GM23248 (cell line): ENCODE data around the gene CFAP43. TPM values are rescaled to one million over a fixed set of nuclear protein-coding genes. Genes with fewer than 3 reads are reported as not detected.
"Not testable (repeated sequence)": the region's sequence is repeated elsewhere in the genome, so short reads cannot be mapped to it uniquely, and the experiment has no call there.

Source experiments
- DNase-seq: peaks from one replicate; pipeline ENCODE4 v3.0.0-alpha.2; 2015
- H2AFZ ChIP-seq: fragments of 200-600 bp; sonication (generic); 2 replicates; pipeline ENCODE4 v1.6.1; 2016; ENCODE audit warnings: antibody characterized with exemption
- H3F3A ChIP-seq: fragments of 200-600 bp; sonication (generic); 2 replicates; pipeline ENCODE4 v1.6.1; 2016; ENCODE audit warnings: mild to moderate bottlenecking, antibody characterized with exemption, mixed run types; ENCODE audit not compliant: insufficient read depth
- H3K27ac ChIP-seq: fragments of 200-600 bp; sonication (generic); 2 replicates; pipeline ENCODE4 v1.5.1; 2016; ENCODE audit warnings: mild to moderate bottlenecking
- H3K27me3 ChIP-seq: fragments of 200-600 bp; sonication (generic); replicated peaks from 2 replicates; pipeline ENCODE4 v1.6.1; 2016; ENCODE audit warnings: mild to moderate bottlenecking; ENCODE audit not compliant: insufficient read depth
- H3K36me3 ChIP-seq: fragments of 200-600 bp; sonication (generic); 2 replicates; pipeline ENCODE4 v1.6.1; 2016; ENCODE audit warnings: low read depth, mild to moderate bottlenecking
- H3K4me1 ChIP-seq: fragments of 200-600 bp; sonication (generic); 2 replicates; pipeline ENCODE4 v1.6.1; 2016; ENCODE audit warnings: mild to moderate bottlenecking; ENCODE audit not compliant: insufficient read depth
- H3K4me2 ChIP-seq: fragments of 200-600 bp; sonication (generic); one replicate; pipeline ENCODE4 v1.6.1; 2016; ENCODE audit warnings: mild to moderate bottlenecking; ENCODE audit not compliant: unreplicated experiment
- H3K4me3 ChIP-seq: fragments of 200-600 bp; sonication (generic); 2 replicates; pipeline ENCODE4 v1.5.1; 2016; ENCODE audit warnings: mild to moderate bottlenecking
- H3K79me2 ChIP-seq: fragments of 200-600 bp; sonication (generic); 2 replicates; pipeline ENCODE4 v1.6.1; 2016; ENCODE audit warnings: mild to moderate bottlenecking; ENCODE audit not compliant: insufficient read depth
- H3K9ac ChIP-seq: fragments of 200-600 bp; sonication (generic); 2 replicates; pipeline ENCODE4 v1.6.1; 2016; ENCODE audit warnings: mild to moderate bottlenecking
- H3K9me2 ChIP-seq: fragments of 200-600 bp; sonication (generic); 2 replicates; pipeline ENCODE4 v1.6.1; 2016; ENCODE audit warnings: mixed run types, mild to moderate bottlenecking, moderate library complexity; ENCODE audit not compliant: insufficient read depth
- H3K9me3 ChIP-seq: fragments of 200-600 bp; sonication (generic); one replicate; pipeline ENCODE4 v1.6.1; 2017; ENCODE audit warnings: low read depth
- H4K20me1 ChIP-seq: fragments of 200-600 bp; sonication (generic); 2 replicates; pipeline ENCODE4 v1.6.0; 2016; ENCODE audit not compliant: insufficient read depth
- EZH2 ChIP-seq: fragments of 200-600 bp; sonication (generic); IDR thresholded peaks from 2 replicates; pipeline ENCODE4 v1.6.1; 2018; ENCODE audit warnings: antibody characterized with exemption, mild to moderate bottlenecking; ENCODE audit not compliant: insufficient read depth, poor library complexity, severe bottlenecking
- EZH2phosphoT487 ChIP-seq: fragments of 200-600 bp; sonication (generic); IDR thresholded peaks from 2 replicates; pipeline ENCODE4 v1.6.1; 2018; ENCODE audit warnings: antibody characterized with exemption, moderate library complexity, mild to moderate bottlenecking, low read depth; ENCODE audit not compliant: insufficient read depth
- WGBS, 2 experiments: methylation state at CpG; one replicate each; pipeline ENCODE4 v1.1.6; 2015 to 2017; ENCODE audit warnings: low lambda C conversion rate in 2 of 2, low coverage in 1 of 2; ENCODE audit errors: missing lambda C conversion rate in 2 of 2; 5-methylcytosine and 5-hydroxymethylcytosine counted together
- in situ Hi-C: fragments of 300-500 bp; cut with MboI; formaldehyde crosslinking; loops from 2 replicates; pipeline ENCODE4 v1.15.0; 2020
- polyA plus RNA-seq: library from polyadenylated mRNA; unstranded; fragments of >200 nt; fragmentation: Nextera tagmentation; extraction: Ambion mirVana; gene quantifications from 2 replicates; pipeline ENCODE4 v1.2.1, GENCODE V29; 2016
- total RNA-seq: library from RNA; depleted of rRNA; stranded (reverse); fragments of >200 nt; shearing (Covaris generic); gene quantifications from 2 replicates; pipeline ENCODE4 v1.2.3, GENCODE V29; 2014

CFAP43 gene
- total and polyA plus RNA-seq, 2 experiments from 2014 or later = 0.14 TPM; not detected in 1

DNA sequence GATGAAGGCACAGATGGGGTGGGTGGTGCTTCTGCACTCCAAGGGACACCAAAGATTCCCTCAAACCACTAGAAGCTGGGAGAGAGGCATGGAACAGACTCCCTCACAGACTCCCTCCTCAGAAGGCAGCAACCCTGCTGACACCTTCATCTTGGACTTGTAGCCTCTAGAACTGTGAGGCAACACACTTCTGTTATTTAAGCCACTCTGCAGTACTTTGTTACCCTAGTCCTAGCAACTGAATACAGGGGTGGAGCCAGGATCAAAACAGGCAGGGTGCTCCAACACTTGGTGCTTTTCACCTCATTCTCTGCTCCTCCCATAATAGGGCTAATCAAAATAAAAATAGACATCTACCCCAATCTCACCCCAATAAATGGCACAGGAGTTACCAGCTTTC lies 20.2 kb upstream of the CFAP43 start:
- TF ChIP-seq EZH2 = no peak
- TF ChIP-seq EZH2phosphoT487 = no peak
- Histone ChIP-seq H3K4me2 (no peak overlapping the region), H3K79me2 (peaks cover 33% of the 10 kb centered on the region), H3K27ac (no peak overlapping the region), H4K20me1 (no peaks in the 10 kb centered on the region; the same call in 1 of the 2 replicates), H3K9me3 (no peaks in the 10 kb centered on the region), H3K9me2 (no peaks in the 10 kb centered on the region), H2AFZ (no peak overlapping the region), H3F3A (peaks cover 32% of the 10 kb centered on the region), H3K27me3 (no peaks in the 10 kb centered on the region), H3K36me3 (peaks cover 1% of the 10 kb centered on the region; the same call in 1 of the 2 replicates), H3K9ac (no peak overlapping the region), H3K4me3 (no peak overlapping the region), H3K4me1 (peaks cover 20% of the 10 kb centered on the region)
- no peak for DNase-seq
- in situ Hi-C loops = no loop called here

DNA sequence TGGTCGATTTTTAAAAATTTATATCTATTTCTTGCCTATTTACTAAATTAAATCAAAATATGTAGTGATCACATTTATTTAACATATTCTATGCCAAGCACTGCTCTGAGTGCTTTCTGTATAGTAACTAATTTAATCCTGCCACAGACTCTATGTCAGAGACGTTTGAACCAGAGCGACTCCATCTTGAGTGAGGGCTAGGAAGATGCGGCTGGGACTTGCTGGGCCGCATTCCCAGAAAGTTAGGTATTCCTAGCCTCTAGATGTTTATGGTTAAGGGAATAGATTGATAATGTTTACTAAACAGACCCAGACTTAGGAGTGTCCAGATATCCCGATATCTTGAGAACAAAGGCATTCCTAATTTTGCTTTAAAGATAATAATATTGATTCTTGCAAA lies 19.3 kb upstream of the CFAP43 start:
- in situ Hi-C loops = no loop called here
- TF ChIP-seq EZH2phosphoT487 (no peak), EZH2 (no peak)
- Histone ChIP-seq H3K79me2 (peaks cover 24% of the 10 kb centered on the region), H3K9me2 (no peaks in the 10 kb centered on the region), H3K4me1 (peaks cover 14% of the 10 kb centered on the region), H3K36me3 (no peaks in the 10 kb centered on the region), H3K4me2 (no peak overlapping the region), H3K9me3 (no peaks in the 10 kb centered on the region), H3K9ac (no peak overlapping the region), H3K4me3 (no peak overlapping the region), H3K27ac (no peak overlapping the region), H3K27me3 (no peaks in the 10 kb centered on the region), H4K20me1 (no peaks in the 10 kb centered on the region), H2AFZ (no peak overlapping the region), H3F3A (peaks cover 30% of the 10 kb centered on the region)
- DNase-seq = no peak
- WGBS, 2 experiments = 79 to 82% methylated on average over 6 of the region's 6 CpGs

DNA sequence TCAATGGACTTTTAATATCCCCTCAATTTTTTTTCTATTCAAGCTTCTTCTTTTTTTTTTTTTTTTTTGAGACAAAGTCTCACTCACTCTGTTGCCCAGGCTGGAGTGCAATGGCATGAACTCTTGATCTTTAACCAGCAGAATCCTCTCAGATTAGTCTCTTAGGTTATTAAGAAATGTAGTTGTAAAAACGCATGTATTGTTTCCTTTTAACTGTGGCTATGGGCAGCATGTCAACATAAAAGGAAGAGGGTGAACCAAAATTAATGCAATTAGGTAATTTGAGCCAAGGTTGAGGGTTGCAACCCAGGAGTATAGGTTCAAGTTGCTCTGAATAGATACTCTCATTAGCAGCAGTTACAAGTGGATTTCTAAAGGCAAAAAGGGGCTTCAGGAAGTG lies 18.2 kb upstream of the CFAP43 start:
- H3K9me2 ChIP-seq = no peaks in the 10 kb centered on the region
- no peaks in the 10 kb centered on the region for H3K9me3 ChIP-seq
- no peaks in the 10 kb centered on the region for H3K27me3 ChIP-seq
- H4K20me1 ChIP-seq = no peaks in the 10 kb centered on the region
- no peak overlapping the region for H3K27ac ChIP-seq
- no peak for DNase-seq
- H3K4me2 ChIP-seq = no peak overlapping the region
- peaks cover 13% of the 10 kb centered on the region for H3K79me2 ChIP-seq
- no peak overlapping the region for H2AFZ ChIP-seq
- WGBS, 2 experiments = 94 to 100% methylated on average over 1 of the region's 1 CpG
- H3K36me3 ChIP-seq = no peaks in the 10 kb centered on the region
- no peak overlapping the region for H3K9ac ChIP-seq
- no peak overlapping the region for H3K4me3 ChIP-seq
- H3K4me1 ChIP-seq = peaks cover 11% of the 10 kb centered on the region
- TF ChIP-seq EZH2 = no peak
- TF ChIP-seq EZH2phosphoT487 = no peak
- H3F3A ChIP-seq = peaks cover 23% of the 10 kb centered on the region
- in situ Hi-C loops = no loop called here

DNA sequence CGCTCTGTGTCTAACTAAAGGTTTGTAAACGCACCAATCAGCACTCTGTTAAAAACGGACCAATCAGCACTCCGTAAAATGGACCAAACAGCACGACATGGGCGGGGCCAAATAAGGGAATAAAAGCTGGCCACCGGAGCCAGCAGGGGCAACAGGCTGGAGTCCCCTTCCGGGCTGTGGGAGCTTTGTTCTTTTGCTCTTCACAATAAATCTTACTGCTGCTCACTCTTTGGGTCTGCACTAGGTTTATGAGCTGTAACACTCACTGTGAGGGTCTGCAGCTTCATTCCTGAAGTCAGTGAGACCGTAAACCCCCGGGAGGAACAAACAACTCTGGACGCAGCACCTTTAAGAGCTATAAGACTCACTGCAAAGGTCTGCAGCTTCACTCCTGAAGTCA lies 16.8 kb upstream of the CFAP43 start:
- H3K27ac ChIP-seq, H3K36me3 ChIP-seq, H3K79me2 ChIP-seq, H4K20me1 ChIP-seq, H3K4me1 ChIP-seq, H3K4me2 ChIP-seq, H3K9ac ChIP-seq, DNase-seq, in situ Hi-C loops, H3K27me3 ChIP-seq, H2AFZ ChIP-seq, H3K9me2 ChIP-seq, H3K4me3 ChIP-seq, H3K9me3 ChIP-seq: not testable (repeated sequence)
- WGBS, 2 experiments = 46 to 47% methylated on average over 11 of the region's 11 CpGs
- H3F3A ChIP-seq = peaks cover 15% of the 10 kb centered on the region

DNA sequence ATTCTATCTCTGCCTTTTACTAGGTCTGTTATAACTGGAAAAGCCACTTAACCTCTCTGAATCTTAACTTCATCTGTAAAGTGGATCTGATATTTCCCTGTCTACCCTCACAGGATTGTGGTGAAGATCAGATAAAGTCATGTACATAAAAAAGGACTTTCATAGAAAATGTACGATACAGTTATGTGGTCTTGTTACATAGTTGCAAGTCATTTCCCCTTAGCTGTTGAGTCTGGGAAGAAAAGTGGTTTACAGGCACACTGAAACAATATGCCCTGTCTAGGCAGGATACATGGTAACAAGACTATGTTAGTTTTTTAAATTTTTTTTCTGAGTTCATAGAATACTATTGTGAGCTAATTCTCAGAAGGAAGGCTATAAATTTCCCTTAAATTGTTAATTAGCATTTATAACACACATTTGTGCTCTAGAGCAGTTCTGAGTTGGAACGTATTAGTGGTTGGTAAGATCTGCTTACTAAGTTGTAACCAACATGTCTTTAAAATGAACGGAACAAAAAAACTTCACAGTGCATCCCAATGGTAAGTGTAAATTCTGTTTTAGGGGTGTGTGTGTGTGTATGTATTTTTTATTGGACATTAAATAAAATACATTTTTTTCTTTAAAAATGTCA lies 15.5 kb upstream of the CFAP43 start:
- in situ Hi-C loops = no loop called here
- Histone ChIP-seq H3K4me1 (peaks cover 5% of the 10 kb centered on the region), H3K9me2 (no peaks in the 10 kb centered on the region), H3F3A (peaks cover 14% of the 10 kb centered on the region), H3K27ac (peak overlapping the region; percentile 75), H3K9ac (no peak overlapping the region), H3K36me3 (no peaks in the 10 kb centered on the region), H3K79me2 (no peaks in the 10 kb centered on the region), H3K4me2 (no peak overlapping the region), H3K9me3 (no peaks in the 10 kb centered on the region), H3K27me3 (no peaks in the 10 kb centered on the region), H3K4me3 (no peak overlapping the region), H4K20me1 (no peaks in the 10 kb centered on the region), H2AFZ (peak overlapping the region; percentile 66; the same call in 1 of the 2 replicates)
- WGBS, 2 experiments = 59 to 62% methylated on average over 3 of the region's 3 CpGs
- TF ChIP-seq EZH2 = no peak
- no peak for TF ChIP-seq EZH2phosphoT487
- DNase-seq = no peak
